ENCODE data around the gene GPSM1. TPM values are rescaled to one million over a fixed set of nuclear protein-coding genes. Genes with fewer than 3 reads are reported as not detected.
A peak's percentile ranks its signal among the peaks of the same experiment; 100 is the strongest.

Gene GPSM1
- total and polyA plus RNA-seq, 9 of the 15 experiments (the other 6 are each of a cell fraction or from before 2014, with no cell fraction given), result 0.04 to 14.2 (median 3.1) TPM

- TF ChIP-seq HBP1 (CRISPR knock-in tag; IDR thresholded peaks at IDR 0.05), result peak; percentile 83
- TF ChIP-seq TRIM24 (IDR thresholded peaks at IDR 0.05), result peak; percentile 66 to 78
- TF ChIP-seq ZNF830 (CRISPR knock-in tag; IDR thresholded peaks at IDR 0.05), result no peak
- TF ChIP-seq COPS2 (conservative IDR thresholded peaks at IDR 0.05), result no peak
- TF ChIP-seq SP1 (CRISPR knock-in tag; IDR thresholded peaks at IDR 0.05), result peak; percentile 47
- peak in 1 of 2 experiments; percentile 66; a peak in 2 of 4 replicates for TF ChIP-seq HDAC1 (IDR thresholded peaks at IDR 0.05)
- no peak for TF ChIP-seq FOXO4 (CRISPR knock-in tag; IDR thresholded peaks at IDR 0.05)
- peak; percentile 78 to 85; a peak in 3 of 4 replicates for TF ChIP-seq MLLT1 (IDR thresholded peaks at IDR 0.05)
- TF ChIP-seq ARNT (IDR thresholded peaks at IDR 0.05), result peak; percentile 62 to 64; a peak in 2 of 4 replicates
- TF ChIP-seq SMARCA4 (IDR thresholded peaks at IDR 0.05), result 0 out of 2 replicates have a peak, but pooled peaks have one; percentile 18
- no peak for TF ChIP-seq TBP (optimal IDR thresholded peaks at IDR 0.05; ENCODE audit: low read depth, low read length)
- no peak for TF ChIP-seq ESRRB (CRISPR knock-in tag; IDR thresholded peaks at IDR 0.05; ENCODE audit: borderline replicate concordance)
- TF ChIP-seq ZNF263 (CRISPR knock-in tag; IDR thresholded peaks at IDR 0.05; ENCODE audit: borderline replicate concordance), result peak; percentile 28; the same call in 1 of the 2 replicates
- TF ChIP-seq ADNP (tag; IDR thresholded peaks at IDR 0.05), result peak; percentile 47; the same call in 1 of the 2 replicates
- no peak for TF ChIP-seq ZNF449 (CRISPR knock-in tag; IDR thresholded peaks at IDR 0.05)
- TF ChIP-seq THRB (CRISPR knock-in tag; conservative IDR thresholded peaks at IDR 0.05), result 0 out of 2 replicates have a peak, but pooled peaks have one; percentile 43
- no peak for TF ChIP-seq ZBTB49 (CRISPR knock-in tag; IDR thresholded peaks at IDR 0.05; ENCODE audit: borderline replicate concordance)
- peak; percentile 36; the same call in 1 of the 2 replicates for TF ChIP-seq CBX1 (IDR thresholded peaks at IDR 0.05; ENCODE audit: low read depth)
Observed at GRCh38 chr9:136307215-136307750, 20.1 kb upstream of the GPSM1 start (continued).

All from K562 (cell line).